PC-3 (cell line): ENCODE results near the gene CAMK2A. TPM values are rescaled to one million over a fixed set of nuclear protein-coding genes. Genes with fewer than 3 reads are reported as not detected.

Experiments used
- ATAC-seq: fragments of 200-7000 bp; cut with Tn5 transposase; 2 replicates; pipeline ENCODE4 v1.9.1; 2020; ENCODE audit warnings: mild to moderate bottlenecking, moderate library complexity
- BruUV-seq: library from RNA; stranded (reverse); fragments of 400-500 nt; replicated peaks from 2 replicates; lab custom pipeline; 2021; lab: Mats Ljungman, UMichigan
- CTCF ChIA-PET: fragments of 300-600 bp; sonication (Branson Sonifier 250); formaldehyde crosslinking; loops from one replicate; lab custom pipeline; 2022; ENCODE audit warnings: antibody characterized with exemption; lab: Charles Lee
- POLR2A ChIA-PET: fragments of 300-600 bp; sonication (Branson Sonifier 250); formaldehyde crosslinking; loops from one replicate; lab custom pipeline; 2022; ENCODE audit warnings: antibody characterized with exemption; ENCODE audit not compliant: unreplicated experiment; lab: Charles Lee
- DNase-seq: peaks from one replicate; pipeline ENCODE4 v3.0.0-alpha.2; 2015
- H2AFZ ChIP-seq: fragments of 300-600 bp; sonication (generic); 2 replicates; pipeline ENCODE4 v1.6.0; 2016; ENCODE audit warnings: antibody characterized with exemption, low read length
- H3F3A ChIP-seq: fragments of 300-600 bp; sonication (generic); one replicate; pipeline ENCODE4 v1.6.0; 2017; ENCODE audit warnings: antibody characterized with exemption, low read length, control low read depth, mild to moderate bottlenecking; ENCODE audit not compliant: unreplicated experiment
- H3K27ac ChIP-seq: fragments of 300-600 bp; sonication (generic); 2 replicates; pipeline ENCODE4 v1.5.1; 2016; ENCODE audit warnings: mild to moderate bottlenecking, low read length
- H3K27me3 ChIP-seq: fragments of 300-600 bp; sonication (generic); 2 replicates; pipeline ENCODE4 v1.6.1; 2016; ENCODE audit warnings: low read length, mixed read lengths
- H3K36me3 ChIP-seq: fragments of 300-600 bp; sonication (generic); 2 replicates; pipeline ENCODE4 v1.6.1; 2016; ENCODE audit warnings: low read depth, mixed run types, low read length, mixed read lengths
- H3K4me1 ChIP-seq: fragments of 300-600 bp; sonication (generic); 2 replicates; pipeline ENCODE4 v1.5.1; 2016; ENCODE audit warnings: low read length; ENCODE audit not compliant: insufficient read depth
- H3K4me2 ChIP-seq: fragments of 300-600 bp; sonication (generic); 2 replicates; pipeline ENCODE4 v1.6.0; 2016; ENCODE audit warnings: low read length
- H3K4me3 ChIP-seq: fragments of 300-600 bp; sonication (generic); 2 replicates; pipeline ENCODE4 v1.5.1; 2016; ENCODE audit warnings: mild to moderate bottlenecking, low read length, mixed read lengths
- H3K79me2 ChIP-seq: fragments of 300-600 bp; sonication (generic); 2 replicates; pipeline ENCODE4 v1.6.1; 2017; ENCODE audit warnings: low read length, mixed read lengths
- H3K9ac ChIP-seq: fragments of 300-600 bp; sonication (generic); 2 replicates; pipeline ENCODE4 v1.6.0; 2016; ENCODE audit warnings: mild to moderate bottlenecking, low read length
- H3K9me2 ChIP-seq: fragments of 300-600 bp; sonication (generic); replicated peaks from 2 replicates; pipeline ENCODE4 v1.6.1; 2016; ENCODE audit warnings: mixed run types, low read length, mixed read lengths
- H3K9me3 ChIP-seq: fragments of 300-600 bp; sonication (generic); 2 replicates; pipeline ENCODE4 v1.6.1; 2016; ENCODE audit warnings: low read length, mixed read lengths
- H4K20me1 ChIP-seq: fragments of 300-600 bp; sonication (generic); 2 replicates; pipeline ENCODE4 v1.6.1; 2016; ENCODE audit warnings: low read length, mixed read lengths
- EZH2 ChIP-seq: fragments of 300-600 bp; sonication (generic); IDR thresholded peaks from one replicate; pipeline ENCODE4 v1.6.1; 2017; ENCODE audit warnings: antibody characterized with exemption, mild to moderate bottlenecking, low read length; ENCODE audit not compliant: unreplicated experiment
- EZH2phosphoT487 ChIP-seq: fragments of 300-600 bp; sonication (generic); IDR thresholded peaks from 2 replicates; pipeline ENCODE4 v1.6.1; 2018; ENCODE audit warnings: mild to moderate bottlenecking, antibody characterized with exemption, low read length, borderline replicate concordance
- intact Hi-C: fragments of 100-400 bp; cut with micrococcal nuclease; formaldehyde crosslinking; loops from 2 replicates; pipeline ENCODE4 v1.9.0; 2023
- total RNA-seq: library from RNA; depleted of rRNA; stranded (reverse); fragments of >200 nt; gene quantifications from 2 replicates; pipeline ENCODE4 v1.2.3, GENCODE V29; 2014
- TF ChIP-seq, protein P1 (sequence below): fragments of 300-600 bp; sonication (generic); conservative IDR thresholded peaks from 2 replicates; pipeline ENCODE4 v1.5.1; 2017; ENCODE audit warnings: antibody characterized with exemption, low read depth, mild to moderate bottlenecking, low read length

The CAMK2A gene
- total RNA-seq, 1 experiment from 2014 or later: 0.15 TPM

DNA sequence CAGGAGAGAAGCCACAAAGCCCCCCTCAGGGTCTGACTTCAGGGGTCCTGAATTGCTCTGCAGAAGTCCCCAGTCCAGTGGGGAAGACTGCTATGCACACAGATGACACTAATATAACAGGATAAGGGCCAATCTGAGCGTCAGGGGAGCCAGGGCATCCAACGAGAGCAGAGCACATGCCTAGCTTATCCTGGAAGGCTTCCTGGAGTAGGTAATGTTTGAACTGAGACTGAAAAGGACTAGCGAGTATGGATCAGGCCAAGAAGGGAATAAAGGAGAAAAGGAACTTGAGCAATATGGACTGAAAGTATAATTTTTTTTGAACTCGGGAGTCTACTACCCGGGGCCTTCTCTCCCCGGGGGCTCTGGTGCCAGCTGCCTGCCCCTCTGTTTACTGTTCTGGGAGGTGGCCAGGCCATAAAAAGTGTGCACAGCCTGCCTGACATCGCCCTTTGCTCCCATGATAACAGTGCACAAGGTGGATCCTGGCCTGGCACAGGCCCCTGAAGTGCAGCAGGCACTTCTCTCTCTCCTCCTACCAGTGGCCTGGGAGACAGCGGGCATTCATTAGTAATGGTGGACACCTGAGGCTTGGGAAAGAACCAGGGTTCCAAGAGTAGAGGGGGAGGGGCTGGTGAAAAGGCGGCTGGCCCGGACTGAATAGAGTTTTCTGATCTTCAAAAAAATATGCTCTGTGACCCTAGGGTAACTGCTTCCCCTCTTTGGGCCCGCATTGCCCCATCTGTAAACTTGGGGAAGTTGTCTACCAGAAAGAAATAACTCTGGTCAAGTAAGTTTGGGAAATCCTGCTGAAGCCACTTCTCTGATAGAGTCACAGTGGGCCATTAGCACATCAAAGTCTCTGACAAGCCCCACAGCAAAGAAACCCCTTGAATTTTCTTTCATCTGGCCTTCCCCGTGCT, 104.3 kb downstream of the CAMK2A start:
- CTCF ChIA-PET: no interaction called here
- no peaks in the 10 kb centered on the region for H3K36me3 ChIP-seq
- peaks cover 19% of the 10 kb centered on the region for H3K27me3 ChIP-seq
- H3K4me1 ChIP-seq: no peaks in the 10 kb centered on the region
- H3K27ac ChIP-seq: no peak overlapping the region
- H2AFZ ChIP-seq: no peak overlapping the region
- H3K4me2 ChIP-seq: no peak overlapping the region
- H3K9me2 ChIP-seq: no peaks in the 10 kb centered on the region
- no peaks in the 10 kb centered on the region for H3K9me3 ChIP-seq
- intact Hi-C loops: no loop called here
- no peaks in the 10 kb centered on the region for H3F3A ChIP-seq
- H3K9ac ChIP-seq: no peak overlapping the region
- H3K4me3 ChIP-seq: no peak overlapping the region
- POLR2A ChIA-PET: no interaction called here
- no TSS peak for BruUV-seq
- no peaks in the 10 kb centered on the region for H3K79me2 ChIP-seq
- ATAC-seq: no peak
- TF ChIP-seq, protein P1, sequence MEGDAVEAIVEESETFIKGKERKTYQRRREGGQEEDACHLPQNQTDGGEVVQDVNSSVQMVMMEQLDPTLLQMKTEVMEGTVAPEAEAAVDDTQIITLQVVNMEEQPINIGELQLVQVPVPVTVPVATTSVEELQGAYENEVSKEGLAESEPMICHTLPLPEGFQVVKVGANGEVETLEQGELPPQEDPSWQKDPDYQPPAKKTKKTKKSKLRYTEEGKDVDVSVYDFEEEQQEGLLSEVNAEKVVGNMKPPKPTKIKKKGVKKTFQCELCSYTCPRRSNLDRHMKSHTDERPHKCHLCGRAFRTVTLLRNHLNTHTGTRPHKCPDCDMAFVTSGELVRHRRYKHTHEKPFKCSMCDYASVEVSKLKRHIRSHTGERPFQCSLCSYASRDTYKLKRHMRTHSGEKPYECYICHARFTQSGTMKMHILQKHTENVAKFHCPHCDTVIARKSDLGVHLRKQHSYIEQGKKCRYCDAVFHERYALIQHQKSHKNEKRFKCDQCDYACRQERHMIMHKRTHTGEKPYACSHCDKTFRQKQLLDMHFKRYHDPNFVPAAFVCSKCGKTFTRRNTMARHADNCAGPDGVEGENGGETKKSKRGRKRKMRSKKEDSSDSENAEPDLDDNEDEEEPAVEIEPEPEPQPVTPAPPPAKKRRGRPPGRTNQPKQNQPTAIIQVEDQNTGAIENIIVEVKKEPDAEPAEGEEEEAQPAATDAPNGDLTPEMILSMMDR: no peak
- TF ChIP-seq EZH2 (no peak), EZH2phosphoT487 (no peak)
- H4K20me1 ChIP-seq: no peaks in the 10 kb centered on the region
- DNase-seq: no peak

DNA sequence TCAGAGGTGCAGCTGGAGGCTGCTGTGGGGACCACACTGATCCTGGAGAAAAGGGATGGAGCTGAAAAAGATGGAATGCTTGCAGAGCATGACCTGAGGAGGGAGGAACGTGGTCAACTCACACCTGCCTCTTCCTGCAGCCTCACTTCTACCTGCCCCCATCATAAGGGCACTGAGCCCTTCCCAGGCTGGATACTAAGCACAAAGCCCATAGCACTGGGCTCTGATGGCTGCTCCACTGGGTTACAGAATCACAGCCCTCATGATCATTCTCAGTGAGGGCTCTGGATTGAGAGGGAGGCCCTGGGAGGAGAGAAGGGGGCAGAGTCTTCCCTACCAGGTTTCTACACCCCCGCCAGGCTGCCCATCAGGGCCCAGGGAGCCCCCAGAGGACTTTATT, 105.6 kb downstream of the CAMK2A start:
- DNase-seq (no peak), ATAC-seq (no peak)
- H3K9me2 ChIP-seq: no peaks in the 10 kb centered on the region
- H3K27ac ChIP-seq: no peak overlapping the region
- H3K36me3 ChIP-seq: no peaks in the 10 kb centered on the region
- H3F3A ChIP-seq: no peaks in the 10 kb centered on the region
- CTCF ChIA-PET: no interaction called here
- peaks cover 7% of the 10 kb centered on the region for H3K27me3 ChIP-seq
- POLR2A ChIA-PET: no interaction called here
- intact Hi-C loops: no loop called here
- H3K4me3 ChIP-seq: no peak overlapping the region
- H4K20me1 ChIP-seq: no peaks in the 10 kb centered on the region
- no peak overlapping the region for H3K4me2 ChIP-seq
- no peaks in the 10 kb centered on the region for H3K9me3 ChIP-seq
- no TSS peak for BruUV-seq
- H2AFZ ChIP-seq: no peak overlapping the region
- no peaks in the 10 kb centered on the region for H3K4me1 ChIP-seq
- TF ChIP-seq, protein P1: no peak
- TF ChIP-seq EZH2phosphoT487: no peak
- no peak for TF ChIP-seq EZH2
- H3K9ac ChIP-seq: no peak overlapping the region
- H3K79me2 ChIP-seq: no peaks in the 10 kb centered on the region

DNA sequence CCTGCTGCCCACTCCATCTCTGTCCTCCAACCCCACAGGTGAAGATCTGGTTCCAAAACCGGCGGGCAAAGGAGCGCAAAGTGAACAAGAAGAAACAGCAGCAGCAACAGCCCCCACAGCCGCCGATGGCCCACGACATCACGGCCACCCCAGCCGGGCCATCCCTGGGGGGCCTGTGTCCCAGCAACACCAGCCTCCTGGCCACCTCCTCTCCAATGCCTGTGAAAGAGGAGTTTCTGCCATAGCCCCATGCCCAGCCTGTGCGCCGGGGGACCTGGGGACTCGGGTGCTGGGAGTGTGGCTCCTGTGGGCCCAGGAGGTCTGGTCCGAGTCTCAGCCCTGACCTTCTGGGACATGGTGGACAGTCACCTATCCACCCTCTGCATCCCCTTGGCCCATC, 106.1 kb downstream of the CAMK2A start:
- BruUV-seq: no TSS peak
- TF ChIP-seq, protein P1: no peak
- TF ChIP-seq EZH2phosphoT487 (no peak), EZH2 (no peak)
- H3K4me3 ChIP-seq: no peak overlapping the region
- H3K9me3 ChIP-seq: no peaks in the 10 kb centered on the region
- no peak for DNase-seq
- H3K4me2 ChIP-seq: no peak overlapping the region
- intact Hi-C loops: no loop called here
- no peaks in the 10 kb centered on the region for H3K9me2 ChIP-seq
- H3K36me3 ChIP-seq: no peaks in the 10 kb centered on the region
- ChIA-PET CTCF (no interaction called here), POLR2A (no interaction called here)
- H3K27me3 ChIP-seq: peaks cover 1% of the 10 kb centered on the region; the same call in 1 of the 2 replicates
- H3F3A ChIP-seq: no peaks in the 10 kb centered on the region
- H2AFZ ChIP-seq: no peak overlapping the region
- no peak overlapping the region for H3K9ac ChIP-seq
- no peak overlapping the region for H3K27ac ChIP-seq
- H3K4me1 ChIP-seq: no peaks in the 10 kb centered on the region
- H3K79me2 ChIP-seq: no peaks in the 10 kb centered on the region
- H4K20me1 ChIP-seq: no peaks in the 10 kb centered on the region
- no peak for ATAC-seq
